Right atrium auricular region (tissue), 2 donors: ENCODE measurements around the gene MDFI. TPM values are rescaled to one million over a fixed set of nuclear protein-coding genes. Genes with fewer than 3 reads are reported as not detected.
A peak's percentile ranks its signal among the peaks of the same experiment; 100 is the strongest.

ENCODE experiments used
- DNase-seq: peaks from one replicate; pipeline ENCODE4 v3.0.0-alpha.2; 2019; ENCODE audit warnings: low spot score
- H3K27ac ChIP-seq, 2 donors: fragments of 200-600 bp; sonication (generic); 1 replicate in 1 of 2; 2 replicates in 1 of 2; pipeline ENCODE4 v1.5.1; 2016 to 2019
- H3K27me3 ChIP-seq, 2 donors: fragments of 200-600 bp; sonication (generic); one replicate each; pipeline versions ENCODE4 v1.5.1 to v1.6.0; 2017 to 2019
- H3K36me3 ChIP-seq: fragments of 200-600 bp; sonication (generic); one replicate; pipeline ENCODE4 v1.5.1; 2016
- H3K4me1 ChIP-seq, 2 donors: fragments of 200-600 bp; sonication (generic); one replicate each; pipeline versions ENCODE4 v1.5.1 to v1.6.0; 2017 to 2019
- H3K4me3 ChIP-seq, 2 donors: fragments of 200-600 bp; sonication (generic); 1 replicate in 1 of 2; 2 replicates in 1 of 2; pipeline ENCODE4 v1.5.1; 2017 to 2019; ENCODE audit warnings: mild to moderate bottlenecking in 1 of 2, moderate library complexity in 1 of 2
- H3K9me3 ChIP-seq, 2 donors: fragments of 200-600 bp; sonication (generic); one replicate each; pipeline ENCODE4 v1.5.1; 2019
- CTCF ChIP-seq, 2 donors: fragments of 200-600 bp; sonication (generic); IDR thresholded peaks; one replicate each; pipeline ENCODE4 v1.5.1; 2019; ENCODE audit warnings: antibody characterized with exemption in 2 of 2
- total RNA-seq, 2 donors: library from RNA; depleted of rRNA; stranded (reverse); fragments of >200 nt; gene quantifications; one replicate each; pipeline ENCODE4 v1.1.0, GENCODE V29; 2016

MDFI gene, protein sequence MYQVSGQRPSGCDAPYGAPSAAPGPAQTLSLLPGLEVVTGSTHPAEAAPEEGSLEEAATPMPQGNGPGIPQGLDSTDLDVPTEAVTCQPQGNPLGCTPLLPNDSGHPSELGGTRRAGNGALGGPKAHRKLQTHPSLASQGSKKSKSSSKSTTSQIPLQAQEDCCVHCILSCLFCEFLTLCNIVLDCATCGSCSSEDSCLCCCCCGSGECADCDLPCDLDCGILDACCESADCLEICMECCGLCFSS
- 10 to 100 TPM in 1 of 2 donors, 1 to 10 TPM in 1; 1.5 to 12.3 TPM for total RNA-seq

DNA sequence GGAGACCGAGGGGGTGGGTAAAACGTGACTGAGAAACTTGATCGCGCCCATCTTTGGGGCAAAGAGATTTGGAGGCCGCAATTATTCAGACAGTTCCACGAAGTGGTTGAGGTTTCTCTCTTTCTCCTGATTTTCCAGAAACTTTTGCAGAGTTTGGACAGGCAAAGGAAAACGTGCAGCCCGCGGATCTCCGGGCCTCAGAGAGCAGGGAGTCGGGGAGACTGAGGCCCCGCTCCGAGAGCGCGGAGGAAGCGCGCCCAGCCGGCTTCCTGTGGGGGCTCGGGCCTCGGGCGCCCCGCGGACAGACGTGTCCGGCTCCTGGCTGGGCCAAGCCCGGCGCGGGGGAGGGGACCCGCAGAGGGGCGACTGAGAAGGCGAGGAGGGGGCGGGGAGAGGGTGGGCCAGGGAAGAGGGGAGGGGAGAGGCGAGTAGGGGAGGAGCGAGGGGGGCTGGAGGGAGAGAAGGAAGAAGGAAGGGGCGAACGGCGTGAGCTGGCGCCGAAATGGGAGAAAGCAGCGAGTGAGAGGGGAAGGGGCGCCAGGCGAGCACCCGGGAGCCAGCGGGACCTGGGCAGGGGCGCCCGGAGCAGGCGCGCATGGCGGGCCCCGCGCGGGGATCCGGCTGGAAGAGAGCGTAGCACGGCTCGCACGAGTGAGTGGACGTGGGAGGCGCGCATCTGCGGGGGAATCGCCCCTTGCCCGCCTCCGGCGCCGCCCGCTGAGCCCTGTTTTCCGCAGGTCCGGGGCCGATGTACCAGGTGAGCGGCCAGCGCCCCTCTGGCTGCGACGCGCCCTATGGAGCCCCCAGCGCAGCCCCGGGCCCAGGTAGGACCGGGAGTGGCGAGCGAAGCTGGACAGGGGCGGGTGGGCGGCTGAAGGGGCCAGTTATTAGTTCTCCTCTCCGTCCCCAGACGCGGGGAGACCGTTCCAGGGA is at the start of gene MDFI:
Gene MDFI, plus strand, starts transcription at position 467 of the 933 bp plus-strand sequence. Its CDS starts 282 bp downstream, at position 749.
- peak within 1 kb of the TSS in 1 of 2 donors; percentile 31 for H3K27ac ChIP-seq
- H3K4me1 ChIP-seq = peaks cover 0 to 34% of the 10 kb centered on the region in 2 donors
- no peak for DNase-seq
- no peaks in the 10 kb centered on the region for H3K9me3 ChIP-seq
- no peak for TF ChIP-seq CTCF (IDR thresholded peaks at IDR 0.05)
- peaks cover 4 to 8% of the 10 kb centered on the region in 2 donors for H3K27me3 ChIP-seq
- peak within 1 kb of the TSS; percentile 30 to 58 for H3K4me3 ChIP-seq
- H3K36me3 ChIP-seq = no peaks in the 10 kb centered on the region

- H3K27ac ChIP-seq = no peak overlapping the region
- peaks cover 0 to 16% of the 10 kb centered on the region in 2 donors for H3K4me1 ChIP-seq
- H3K4me3 ChIP-seq = no peak overlapping the region
- TF ChIP-seq CTCF (IDR thresholded peaks at IDR 0.05) = no peak
- DNase-seq = no peak
- no peaks in the 10 kb centered on the region for H3K27me3 ChIP-seq
- H3K36me3 ChIP-seq = peaks cover 11% of the 10 kb centered on the region
- H3K9me3 ChIP-seq = no peaks in the 10 kb centered on the region
Measured at GRCh38 chr6:41589223-41589622, 49.0 kb upstream of the MDFI start.

GRCh38 chr6:41589636-41590622 is 48.3 kb upstream of the MDFI start:
- peaks cover 12% of the 10 kb centered on the region for H3K36me3 ChIP-seq
- no peak for DNase-seq
- H3K4me1 ChIP-seq = peaks cover 0 to 9% of the 10 kb centered on the region in 2 donors
- H3K4me3 ChIP-seq = no peak overlapping the region
- H3K27me3 ChIP-seq = no peaks in the 10 kb centered on the region
- H3K27ac ChIP-seq = no peak overlapping the region
- H3K9me3 ChIP-seq = no peaks in the 10 kb centered on the region
- no peak for TF ChIP-seq CTCF (IDR thresholded peaks at IDR 0.05)

DNA sequence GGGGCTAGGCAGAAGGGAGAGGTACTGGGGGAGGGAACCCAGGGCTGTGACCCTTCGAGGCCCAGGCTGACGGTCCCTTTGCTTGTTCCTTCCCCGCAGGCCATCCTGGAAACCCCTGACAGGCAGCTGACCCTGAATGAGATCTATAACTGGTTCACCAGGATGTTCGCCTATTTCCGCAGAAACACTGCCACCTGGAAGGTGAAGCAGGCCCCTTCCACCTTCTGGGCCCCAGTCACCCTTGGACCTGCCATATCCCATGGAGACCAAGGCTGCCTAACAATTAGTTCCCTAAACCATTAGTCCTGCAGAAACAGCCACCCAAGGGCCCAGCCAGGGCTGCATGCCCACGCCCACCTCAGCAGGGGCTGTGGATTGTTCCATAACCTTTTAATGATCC is 47.1 kb upstream of the MDFI start:
- no peak overlapping the region for H3K27ac ChIP-seq
- H3K36me3 ChIP-seq = peaks cover 18% of the 10 kb centered on the region
- TF ChIP-seq CTCF (IDR thresholded peaks at IDR 0.05) = no peak
- no peak for DNase-seq
- no peak overlapping the region for H3K4me3 ChIP-seq
- no peaks in the 10 kb centered on the region for H3K9me3 ChIP-seq
- H3K4me1 ChIP-seq = peaks cover 0 to 9% of the 10 kb centered on the region in 2 donors
- H3K27me3 ChIP-seq = no peaks in the 10 kb centered on the region

DNA sequence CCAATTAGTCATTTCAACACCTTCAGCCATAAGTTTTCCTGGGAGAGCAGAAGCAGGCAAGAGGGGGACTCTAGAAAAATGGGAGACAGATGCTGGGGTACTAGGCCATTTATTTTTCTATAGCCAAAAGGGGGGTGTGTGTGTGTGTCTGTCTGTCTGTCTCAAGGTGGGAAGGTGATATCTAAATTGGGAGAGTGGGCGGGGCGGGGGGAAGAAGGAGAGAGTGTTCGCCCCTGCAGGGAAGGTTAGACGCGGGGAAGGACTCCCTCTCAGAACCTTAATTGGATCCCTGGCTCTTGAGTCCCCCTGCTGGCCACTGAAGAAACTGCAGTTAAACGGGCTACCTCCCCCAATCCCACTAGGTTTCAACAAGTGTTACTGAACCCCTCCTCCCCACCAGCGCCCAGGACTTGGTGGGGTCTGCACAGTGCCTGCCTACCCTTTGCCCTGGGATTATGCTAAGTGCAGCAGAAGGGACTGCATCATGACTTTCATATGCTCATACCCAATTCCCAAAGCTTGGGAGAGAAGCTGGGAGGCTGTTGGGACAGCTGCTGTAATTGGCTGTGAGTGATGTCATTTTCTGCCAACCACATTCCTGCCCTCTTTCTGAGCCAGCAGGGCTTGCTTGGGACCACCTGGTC is 46.3 kb upstream of the MDFI start:
- Histone ChIP-seq H3K4me3 (no peak overlapping the region), H3K9me3 (no peaks in the 10 kb centered on the region), H3K36me3 (peaks cover 26% of the 10 kb centered on the region), H3K27me3 (no peaks in the 10 kb centered on the region), H3K27ac (no peak overlapping the region), H3K4me1 (peaks cover 0 to 9% of the 10 kb centered on the region in 2 donors)
- DNase-seq = peak; percentile 83
- TF ChIP-seq CTCF (IDR thresholded peaks at IDR 0.05) = peak; percentile 88 to 95
